Astrocyte (in vitro differentiated cells and primary cell): ENCODE results near the gene SLC43A1. TPM values are rescaled to one million over a fixed set of nuclear protein-coding genes. Genes with fewer than 3 reads are reported as not detected.
A peak's percentile ranks its signal among the peaks of the same experiment; 100 is the strongest.

Experiments used
- DNase-seq: peaks from one replicate; pipeline ENCODE4 v3.0.0-alpha.2; 2010; ENCODE audit warnings: low read depth
- FAIRE-seq: peaks from 2 replicates; lab custom pipeline; 2011; peaks lifted over from hg19 to GRCh38; lab: Jason Lieb, UNC
- H2AFZ ChIP-seq: 2 replicates; pipeline ENCODE4 v1.6.0; 2012; ENCODE audit warnings: low read depth, low read length, inconsistent platforms
- H3K27ac ChIP-seq: 2 replicates; pipeline ENCODE4 v1.5.1; 2011; ENCODE audit warnings: low read depth, low read length, inconsistent platforms
- H3K27me3 ChIP-seq: 2 replicates; pipeline ENCODE4 v1.6.0; 2011; ENCODE audit warnings: low read length, inconsistent platforms; ENCODE audit not compliant: insufficient read depth
- H3K36me3 ChIP-seq: 2 replicates; pipeline ENCODE4 v1.5.1; 2011; ENCODE audit warnings: low read length, inconsistent platforms; ENCODE audit not compliant: insufficient read depth
- H3K4me1 ChIP-seq: 2 replicates; pipeline ENCODE4 v1.5.1; 2011; ENCODE audit warnings: low read length, inconsistent platforms; ENCODE audit not compliant: insufficient read depth
- H3K4me2 ChIP-seq: 2 replicates; pipeline ENCODE4 v1.6.0; 2012; ENCODE audit warnings: low read length, inconsistent platforms
- H3K4me3 ChIP-seq: 2 replicates; pipeline ENCODE4 v1.5.1; 2011; ENCODE audit warnings: low read depth, mild to moderate bottlenecking, low read length, inconsistent platforms; ENCODE audit not compliant: insufficient read depth
- H3K79me2 ChIP-seq: 2 replicates; pipeline ENCODE4 v1.6.0; 2012; ENCODE audit warnings: mild to moderate bottlenecking, low read length, inconsistent platforms; ENCODE audit not compliant: insufficient read depth
- H3K9ac ChIP-seq: 2 replicates; pipeline ENCODE4 v1.6.0; 2012; ENCODE audit warnings: mild to moderate bottlenecking, low read length, inconsistent platforms
- H3K9me3 ChIP-seq: 2 replicates; pipeline ENCODE4 v1.5.1; 2012; ENCODE audit warnings: low read depth, mild to moderate bottlenecking, low read length, inconsistent platforms; ENCODE audit not compliant: insufficient read depth
- H4K20me1 ChIP-seq: 2 replicates; pipeline ENCODE4 v1.6.0; 2012; ENCODE audit warnings: low read length, inconsistent platforms; ENCODE audit not compliant: insufficient read depth
- H3K27ac Mint-ChIP-seq: one replicate; pipeline ENCODE4 v1.8.0; 2021; ENCODE audit warnings: mild to moderate bottlenecking, mixed read lengths; ENCODE audit not compliant: unreplicated experiment
- H3K27me3 Mint-ChIP-seq: one replicate; pipeline ENCODE4 v1.8.0; 2021; ENCODE audit warnings: low read depth, mixed read lengths; ENCODE audit not compliant: unreplicated experiment
- H3K36me3 Mint-ChIP-seq: one replicate; pipeline ENCODE4 v1.8.0; 2021; ENCODE audit warnings: low read depth, mixed read lengths; ENCODE audit not compliant: unreplicated experiment
- H3K4me1 Mint-ChIP-seq: one replicate; pipeline ENCODE4 v1.8.0; 2021; ENCODE audit warnings: low read depth, mixed read lengths; ENCODE audit not compliant: unreplicated experiment
- H3K4me3 Mint-ChIP-seq: one replicate; pipeline ENCODE4 v1.8.0; 2021; ENCODE audit warnings: mild to moderate bottlenecking, moderate library complexity, mixed read lengths; ENCODE audit not compliant: unreplicated experiment
- H3K9me3 Mint-ChIP-seq: one replicate; pipeline ENCODE4 v1.8.0; 2021; ENCODE audit warnings: mild to moderate bottlenecking, mixed read lengths; ENCODE audit not compliant: unreplicated experiment
- EZH2 ChIP-seq: IDR thresholded peaks from 2 replicates; pipeline ENCODE4 v1.6.1; 2012; ENCODE audit warnings: mild to moderate bottlenecking, low read length, inconsistent platforms; ENCODE audit not compliant: insufficient read depth
- total RNA-seq: library from RNA; stranded (reverse); gene quantifications from 2 replicates; pipeline ENCODE4 v1.2.1, GENCODE V29; 2021
- TF ChIP-seq, protein P1 (sequence below): IDR thresholded peaks from 2 replicates; pipeline ENCODE4 v1.5.1; 2011; ENCODE audit warnings: low read depth, mild to moderate bottlenecking, inconsistent platforms, low read length, moderate library complexity; ENCODE audit not compliant: insufficient read depth

Gene SLC43A1
- total RNA-seq, 1 donor from 2014 or later: 3.5 TPM

DNA sequence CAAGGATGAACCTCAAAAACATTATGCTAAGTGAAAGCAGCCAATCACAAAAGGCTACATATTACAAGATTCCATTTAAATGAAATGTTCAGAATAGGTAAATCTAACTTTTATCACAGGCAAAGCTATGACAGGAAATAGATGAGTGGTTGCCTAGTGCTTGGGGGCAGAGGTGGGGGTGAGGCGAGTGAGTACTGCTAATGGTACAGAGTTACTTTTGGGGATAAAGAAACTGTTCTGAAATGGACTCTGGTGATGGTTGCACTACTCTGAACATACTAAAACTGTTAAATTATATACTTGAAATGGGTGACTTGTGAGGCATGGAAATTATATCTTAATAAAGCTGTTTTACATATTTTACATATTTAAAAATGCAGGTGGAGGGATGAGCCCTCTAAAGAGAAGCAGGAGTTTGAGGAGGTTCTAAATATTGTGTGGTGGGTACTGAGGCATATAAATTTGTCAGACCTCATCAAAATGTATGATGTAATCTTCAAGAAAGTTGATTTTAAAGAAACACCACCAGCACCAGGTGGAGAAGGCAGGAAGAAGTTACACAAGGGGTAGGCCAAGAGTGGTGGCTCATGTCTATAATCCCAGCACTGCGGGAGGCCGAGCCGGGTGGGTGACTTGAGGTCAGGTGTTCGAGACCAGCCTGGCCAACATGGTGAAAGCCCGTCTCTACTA lies 3.6 kb downstream of the SLC43A1 start:
- Histone ChIP-seq H3K27me3 (no peaks in the 10 kb centered on the region), H3K36me3 (no peaks in the 10 kb centered on the region), H3K9ac (no peak overlapping the region), H3K9me3 (no peaks in the 10 kb centered on the region), H3K4me2 (no peak overlapping the region), H2AFZ (no peak overlapping the region), H4K20me1 (peaks cover 7% of the 10 kb centered on the region), H3K4me3 (no peak overlapping the region), H3K79me2 (no peaks in the 10 kb centered on the region), H3K4me1 (peaks cover 11% of the 10 kb centered on the region), H3K27ac (no peak overlapping the region)
- Mint-ChIP-seq H3K4me1 (no peaks in the 10 kb centered on the region), H3K9me3 (no peaks in the 10 kb centered on the region), H3K4me3 (peak overlapping the region; percentile 4), H3K36me3 (no peaks in the 10 kb centered on the region), H3K27me3 (peaks cover 19% of the 10 kb centered on the region), H3K27ac (no peak overlapping the region)
- DNase-seq: no peak
- TF ChIP-seq, protein P1, sequence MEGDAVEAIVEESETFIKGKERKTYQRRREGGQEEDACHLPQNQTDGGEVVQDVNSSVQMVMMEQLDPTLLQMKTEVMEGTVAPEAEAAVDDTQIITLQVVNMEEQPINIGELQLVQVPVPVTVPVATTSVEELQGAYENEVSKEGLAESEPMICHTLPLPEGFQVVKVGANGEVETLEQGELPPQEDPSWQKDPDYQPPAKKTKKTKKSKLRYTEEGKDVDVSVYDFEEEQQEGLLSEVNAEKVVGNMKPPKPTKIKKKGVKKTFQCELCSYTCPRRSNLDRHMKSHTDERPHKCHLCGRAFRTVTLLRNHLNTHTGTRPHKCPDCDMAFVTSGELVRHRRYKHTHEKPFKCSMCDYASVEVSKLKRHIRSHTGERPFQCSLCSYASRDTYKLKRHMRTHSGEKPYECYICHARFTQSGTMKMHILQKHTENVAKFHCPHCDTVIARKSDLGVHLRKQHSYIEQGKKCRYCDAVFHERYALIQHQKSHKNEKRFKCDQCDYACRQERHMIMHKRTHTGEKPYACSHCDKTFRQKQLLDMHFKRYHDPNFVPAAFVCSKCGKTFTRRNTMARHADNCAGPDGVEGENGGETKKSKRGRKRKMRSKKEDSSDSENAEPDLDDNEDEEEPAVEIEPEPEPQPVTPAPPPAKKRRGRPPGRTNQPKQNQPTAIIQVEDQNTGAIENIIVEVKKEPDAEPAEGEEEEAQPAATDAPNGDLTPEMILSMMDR: no peak
- no peak for TF ChIP-seq EZH2
- no peak for FAIRE-seq

DNA sequence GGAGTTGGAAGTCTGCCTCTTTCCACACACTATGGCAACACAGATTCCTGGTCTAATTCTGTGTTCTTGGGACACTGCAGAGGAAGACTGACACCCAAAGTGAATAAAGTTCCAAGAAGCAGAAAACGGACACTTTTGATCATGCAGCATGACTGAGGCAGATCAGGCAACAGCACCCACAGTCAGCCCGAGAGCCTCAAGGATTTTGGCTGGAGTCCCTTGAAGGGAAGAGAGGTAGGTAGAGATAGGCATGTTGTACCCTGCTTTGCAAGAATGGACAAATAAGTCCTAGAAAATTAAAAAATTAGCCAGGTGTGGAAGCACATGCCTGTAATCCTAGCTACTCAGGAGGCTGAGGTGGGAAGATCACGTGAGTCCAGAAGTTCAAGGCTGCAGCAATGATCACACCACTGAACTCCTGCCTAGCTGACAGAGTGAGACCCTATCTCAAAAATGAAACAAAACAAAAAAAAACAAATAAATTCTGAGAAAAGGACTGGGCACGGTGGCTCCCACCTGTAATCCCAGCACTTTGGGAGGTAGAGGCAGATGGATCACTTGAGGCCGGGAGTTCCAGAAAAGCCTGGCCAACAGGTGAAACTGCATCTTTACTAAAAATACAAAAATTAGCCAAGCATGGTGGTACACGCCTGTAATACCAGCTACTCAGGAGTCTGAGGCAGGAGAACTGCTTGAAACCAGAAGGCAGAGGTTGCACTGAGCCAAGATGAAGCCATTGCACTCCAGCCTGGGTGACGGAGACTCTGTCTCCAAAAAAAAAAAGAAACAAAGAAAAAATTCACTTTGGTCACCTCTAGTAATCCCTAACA lies 6.9 kb downstream of the SLC43A1 start:
- no peak overlapping the region for H3K27ac Mint-ChIP-seq
- no peak overlapping the region for H3K4me3 Mint-ChIP-seq
- H3K27ac ChIP-seq: no peak overlapping the region
- no peak for FAIRE-seq
- no peaks in the 10 kb centered on the region for H3K36me3 ChIP-seq
- no peaks in the 10 kb centered on the region for H3K4me1 ChIP-seq
- H3K27me3 Mint-ChIP-seq: peaks cover 9% of the 10 kb centered on the region
- no peak for DNase-seq
- H4K20me1 ChIP-seq: peaks cover 7% of the 10 kb centered on the region
- H3K4me1 Mint-ChIP-seq: no peaks in the 10 kb centered on the region
- no peaks in the 10 kb centered on the region for H3K27me3 ChIP-seq
- H2AFZ ChIP-seq: no peak overlapping the region
- no peak overlapping the region for H3K4me3 ChIP-seq
- H3K36me3 Mint-ChIP-seq: peaks cover 4% of the 10 kb centered on the region
- H3K9ac ChIP-seq: no peak overlapping the region
- H3K4me2 ChIP-seq: no peak overlapping the region
- TF ChIP-seq, protein P1: no peak
- no peak for TF ChIP-seq EZH2
- H3K9me3 ChIP-seq: no peaks in the 10 kb centered on the region
- H3K79me2 ChIP-seq: no peaks in the 10 kb centered on the region
- no peaks in the 10 kb centered on the region for H3K9me3 Mint-ChIP-seq
